NCI-H2171 (cell line): Measurements from ENCODE around the gene CC2D2B.
"Not testable (repeated sequence)": the region's sequence is repeated elsewhere in the genome, so short reads cannot be mapped to it uniquely, and the experiment has no call there.

Experiments
- DNase-seq: peaks from one replicate; lab custom pipeline; 2025; lab: John Stamatoyannopoulos, UW

CC2D2B gene

GRCh38 chr10:96023168-96023567 lies 115.4 kb downstream of the CC2D2B start:
- no peak for DNase-seq

- DNase-seq = no peak
Measured at GRCh38 chr10:96025566-96025965, 117.8 kb downstream of the CC2D2B start.

GRCh38 chr10:96034625-96035024 lies 126.8 kb downstream of the CC2D2B start:
- no peak for DNase-seq

- no peak for DNase-seq
Measured at GRCh38 chr10:96038476-96039387, 131.0 kb downstream of the CC2D2B start.

GRCh38 chr10:96041146-96041545 lies 133.4 kb downstream of the CC2D2B start:
- no peak for DNase-seq

- peak; percentile 59 for DNase-seq
Measured at GRCh38 chr10:96043033-96043892, 135.5 kb downstream of the CC2D2B start, which contains the start of gene CCNJ. CCNJ (plus strand) TSS chr10:96043583; CDS start chr10:96044394, 811 bp downstream.

- peak; percentile 9 for DNase-seq
Measured at GRCh38 chr10:96043893-96044715, 136.3 kb downstream of the CC2D2B start.

- no peak for DNase-seq
Measured at GRCh38 chr10:96044736-96045135, 137.0 kb downstream of the CC2D2B start.

- no peak for DNase-seq
Measured at GRCh38 chr10:96046546-96046945, 138.8 kb downstream of the CC2D2B start.

GRCh38 chr10:96047004-96047649 lies 139.4 kb downstream of the CC2D2B start:
- no peak for DNase-seq

GRCh38 chr10:96047925-96048324 lies 140.2 kb downstream of the CC2D2B start:
- not testable (repeated sequence) for DNase-seq

- DNase-seq = no peak
Measured at GRCh38 chr10:96049340-96049739, 141.6 kb downstream of the CC2D2B start.

- no peak for DNase-seq
Measured at GRCh38 chr10:96053985-96054384, 146.2 kb downstream of the CC2D2B start.

GRCh38 chr10:96056787-96057186 lies 149.0 kb downstream of the CC2D2B start:
- DNase-seq = no peak

GRCh38 chr10:96061232-96061631 lies 153.5 kb downstream of the CC2D2B start:
- no peak for DNase-seq

- no peak for DNase-seq
Measured at GRCh38 chr10:96072674-96073073, 164.9 kb downstream of the CC2D2B start.

- DNase-seq = no peak
Measured at GRCh38 chr10:96073722-96074121, 165.9 kb downstream of the CC2D2B start.

GRCh38 chr10:96074776-96075175 lies 167.0 kb downstream of the CC2D2B start:
- no peak for DNase-seq

- no peak for DNase-seq
Measured at GRCh38 chr10:96075977-96076376, 168.2 kb downstream of the CC2D2B start.

GRCh38 chr10:96077156-96077555 lies 169.4 kb downstream of the CC2D2B start:
- DNase-seq = no peak

- DNase-seq = no peak
Measured at GRCh38 chr10:96082153-96082552, 174.4 kb downstream of the CC2D2B start.
